Neuron (in vitro differentiated cells): ENCODE data around the gene RBM47.
"Not testable (repeated sequence)": the region's sequence is repeated elsewhere in the genome, so short reads cannot be mapped to it uniquely, and the experiment has no call there.

Experiments used
- H2AFZ ChIP-seq: one replicate; pipeline ENCODE4 v1.6.1; 2013; ENCODE audit warnings: low read depth, mild to moderate bottlenecking, inconsistent platforms, low read length, moderate library complexity
- H3K27me3 ChIP-seq: one replicate; pipeline ENCODE4 v1.6.1; 2013; ENCODE audit warnings: low read length; ENCODE audit not compliant: insufficient read depth
- H3K36me3 ChIP-seq: one replicate; pipeline ENCODE4 v1.6.1; 2013; ENCODE audit warnings: low read length; ENCODE audit not compliant: insufficient read depth
- H3K4me1 ChIP-seq: one replicate; pipeline ENCODE4 v1.6.1; 2013; ENCODE audit warnings: low read length; ENCODE audit not compliant: insufficient read depth
- H3K4me3 ChIP-seq: 2 replicates; pipeline ENCODE4 v1.5.1; 2013; ENCODE audit warnings: mild to moderate bottlenecking, low read length, moderate library complexity
- H3K9me3 ChIP-seq: one replicate; pipeline ENCODE4 v1.6.1; 2013; ENCODE audit warnings: low read length

The RBM47 gene

DNA sequence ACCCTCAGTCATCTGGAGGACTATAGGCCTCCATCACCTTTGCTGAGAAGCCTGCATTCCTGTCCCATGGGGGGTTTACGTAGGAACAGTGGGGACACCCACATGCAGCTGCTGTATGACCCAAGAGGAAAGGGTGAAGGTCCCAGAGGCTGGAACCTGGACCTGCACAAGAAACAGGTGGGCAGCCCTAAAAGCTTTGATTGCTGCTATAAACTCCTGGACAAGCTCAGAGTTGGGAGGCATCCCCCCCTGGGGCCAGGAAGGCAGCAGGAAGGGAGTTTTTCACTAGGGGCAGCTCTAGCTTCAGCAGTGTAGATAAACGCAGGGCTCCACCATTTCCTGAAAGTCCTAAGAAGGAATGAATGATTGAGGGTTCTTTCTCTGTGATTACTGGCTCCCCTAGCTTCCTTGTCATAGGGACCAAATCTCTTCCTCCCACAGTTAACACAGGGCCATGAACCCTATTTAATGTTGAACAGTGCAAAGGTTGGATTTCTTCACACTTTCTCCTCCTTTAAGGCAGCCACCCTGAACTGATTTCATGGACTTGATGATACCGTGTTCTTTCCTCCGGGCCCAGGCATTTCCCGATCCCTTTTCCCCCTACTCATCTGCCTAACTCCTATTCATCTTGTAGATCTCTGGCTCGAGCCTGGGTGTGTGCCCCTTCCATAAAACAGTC lies 210.3 kb downstream of the RBM47 start:
- no peaks in the 10 kb centered on the region for H3K27me3 ChIP-seq
- no peak overlapping the region for H2AFZ ChIP-seq
- H3K9me3 ChIP-seq, result no peaks in the 10 kb centered on the region
- no peak overlapping the region for H3K4me3 ChIP-seq
- H3K36me3 ChIP-seq, result no peaks in the 10 kb centered on the region
- H3K4me1 ChIP-seq, result no peaks in the 10 kb centered on the region

DNA sequence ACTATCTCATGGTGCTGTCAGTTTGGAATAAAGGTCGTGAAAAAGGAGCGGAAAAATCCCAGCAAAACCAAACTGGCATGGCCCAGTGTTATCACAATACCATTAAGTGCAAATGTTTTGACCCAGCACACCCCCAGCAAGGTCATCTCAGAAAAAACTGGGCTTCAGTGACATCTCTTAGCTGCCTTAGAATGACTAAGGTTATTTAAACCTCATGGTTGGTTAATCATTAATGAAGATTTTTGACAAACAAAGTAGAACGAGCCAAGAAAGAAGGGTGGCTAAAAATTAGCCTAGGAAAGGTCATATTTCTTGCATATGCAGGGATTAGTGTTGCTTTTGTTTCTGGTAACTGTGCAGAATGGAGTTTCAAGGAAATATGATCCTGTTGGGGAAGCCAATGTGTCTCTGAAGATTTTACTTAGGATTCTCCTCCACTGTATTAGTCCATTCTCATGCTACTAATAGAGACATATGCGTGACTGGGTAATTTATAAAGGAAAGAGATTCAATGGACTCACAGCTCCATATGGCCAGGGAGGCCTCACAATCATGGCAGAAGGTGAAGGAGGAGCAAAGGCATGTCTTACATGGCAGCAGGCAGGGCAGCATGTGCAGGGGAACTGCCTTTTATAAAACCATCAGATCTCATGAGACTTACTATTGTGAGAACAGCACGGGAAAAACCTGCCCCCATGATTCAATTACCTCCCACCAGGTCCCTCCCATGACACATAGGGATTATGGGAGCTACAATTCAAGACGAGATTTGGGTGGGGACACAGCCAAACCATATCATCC lies 211.0 kb downstream of the RBM47 start:
- H3K4me3 ChIP-seq, result no peak overlapping the region
- H3K4me1 ChIP-seq, result no peaks in the 10 kb centered on the region
- no peak overlapping the region for H2AFZ ChIP-seq
- no peaks in the 10 kb centered on the region for H3K9me3 ChIP-seq
- no peaks in the 10 kb centered on the region for H3K27me3 ChIP-seq
- no peaks in the 10 kb centered on the region for H3K36me3 ChIP-seq

DNA sequence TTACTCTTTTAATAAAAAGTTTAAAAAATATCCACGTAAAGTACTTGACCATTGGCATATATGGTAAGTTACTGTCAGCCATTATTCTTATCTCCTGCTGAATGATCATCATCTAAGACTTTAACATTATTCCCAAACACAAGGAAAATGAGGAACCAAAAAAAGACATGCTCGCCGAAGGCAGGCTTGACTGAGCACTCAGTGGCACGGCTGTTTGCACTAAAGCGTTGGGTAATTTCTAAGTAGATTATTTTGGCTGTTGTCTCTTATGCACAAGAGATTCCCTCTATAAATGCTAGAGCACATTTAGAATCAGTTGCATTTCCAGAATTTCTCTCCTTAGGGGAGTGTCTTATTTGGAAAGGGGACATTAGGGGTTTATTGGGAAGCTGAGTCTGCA lies 211.7 kb downstream of the RBM47 start:
- Histone ChIP-seq H3K36me3 (no peaks in the 10 kb centered on the region), H3K9me3 (no peaks in the 10 kb centered on the region)

DNA sequence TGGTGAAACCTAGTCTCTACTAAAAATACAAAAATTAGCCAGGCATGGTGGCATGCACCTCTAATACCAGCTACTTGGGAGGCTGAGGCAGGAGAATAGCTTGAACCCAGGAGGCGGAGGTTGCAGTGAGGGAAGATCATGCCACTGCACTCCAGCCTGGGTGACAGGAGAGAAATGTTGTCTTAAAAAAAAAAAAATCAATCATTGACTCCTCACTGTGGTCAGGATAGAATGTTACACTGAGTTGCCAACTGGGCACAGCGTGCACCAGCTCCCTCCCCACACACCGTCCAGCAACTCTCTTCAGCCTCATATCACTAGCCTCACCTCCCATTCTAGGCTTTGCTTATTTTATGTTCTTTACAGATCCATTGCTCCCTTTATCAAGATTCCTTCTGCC lies 215.0 kb downstream of the RBM47 start:
- H3K4me1 ChIP-seq, result no peaks in the 10 kb centered on the region
- H3K36me3 ChIP-seq, result no peaks in the 10 kb centered on the region
- no peaks in the 10 kb centered on the region for H3K27me3 ChIP-seq
- no peaks in the 10 kb centered on the region for H3K9me3 ChIP-seq
- H2AFZ ChIP-seq, result no peak overlapping the region
- no peak overlapping the region for H3K4me3 ChIP-seq

More for the DNA sequence above, 211.7 kb downstream of the RBM47 start:
- Histone ChIP-seq H3K4me1 (no peaks in the 10 kb centered on the region), H3K27me3 (no peaks in the 10 kb centered on the region), H3K4me3 (no peak overlapping the region), H2AFZ (no peak overlapping the region)

DNA sequence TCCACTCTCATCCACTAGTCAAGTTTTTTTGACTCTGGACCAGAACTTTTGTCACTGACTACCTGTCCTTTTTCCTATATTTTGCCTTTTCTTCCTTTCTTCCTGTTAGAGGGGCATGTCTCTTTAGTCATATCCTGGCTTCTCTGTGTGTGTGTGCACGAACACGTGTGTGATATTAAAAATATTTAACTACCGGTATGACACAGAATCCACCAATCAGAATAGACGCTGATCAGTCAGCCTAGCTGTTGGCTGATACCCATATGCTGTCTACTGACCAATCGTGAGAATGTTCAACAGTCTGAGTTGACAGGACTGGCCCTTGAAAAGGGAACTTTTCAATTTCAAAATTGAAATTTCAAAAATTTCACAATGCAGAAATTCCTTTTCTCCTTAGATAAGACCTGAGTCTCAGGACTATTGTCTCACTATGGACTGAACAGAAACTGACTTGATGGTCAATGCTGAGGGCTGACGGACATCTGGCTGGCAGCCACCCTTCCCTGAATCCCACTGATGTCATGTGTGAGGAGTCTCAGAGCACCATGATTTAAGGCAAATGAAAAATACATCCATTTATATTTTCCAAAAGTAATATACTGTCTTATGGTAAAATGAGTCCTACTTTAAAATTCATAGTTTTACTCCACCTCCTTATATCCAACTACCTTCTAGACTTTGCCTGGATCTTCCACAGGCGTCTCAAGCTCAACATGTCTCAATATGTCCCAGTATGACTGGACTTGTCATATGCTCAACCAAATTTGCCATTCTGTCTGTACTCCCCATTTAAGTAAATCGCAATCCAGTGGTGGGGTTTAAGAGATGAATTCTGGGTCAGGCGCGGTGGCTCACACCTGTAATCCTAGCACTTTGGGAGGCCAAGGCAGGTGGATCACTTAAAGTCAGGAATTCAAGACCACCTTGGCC lies 216.5 kb downstream of the RBM47 start:
- no peaks in the 10 kb centered on the region for H3K9me3 ChIP-seq
- H2AFZ ChIP-seq, result no peak overlapping the region
- no peaks in the 10 kb centered on the region for H3K27me3 ChIP-seq
- no peaks in the 10 kb centered on the region for H3K36me3 ChIP-seq
- H3K4me1 ChIP-seq, result no peaks in the 10 kb centered on the region
- no peak overlapping the region for H3K4me3 ChIP-seq

DNA sequence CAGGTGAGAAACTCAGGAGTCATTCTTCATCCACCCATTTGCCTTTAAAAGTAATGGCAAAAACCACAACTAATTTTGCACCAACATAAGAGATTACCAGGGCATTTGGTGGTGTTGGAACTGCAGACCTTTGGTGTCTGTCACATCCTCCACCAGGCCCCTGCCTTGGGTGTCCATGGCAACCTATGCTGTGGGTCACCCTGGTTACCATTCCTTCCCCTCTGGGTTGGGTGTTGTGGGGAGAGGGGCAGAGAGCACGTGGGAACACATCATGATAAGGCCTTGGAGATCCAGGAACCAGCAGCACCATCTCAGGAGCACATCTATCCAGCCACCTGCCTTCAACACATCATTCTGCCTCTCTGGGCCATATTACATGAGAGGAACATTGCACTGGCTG lies 217.3 kb downstream of the RBM47 start:
- no peaks in the 10 kb centered on the region for H3K4me1 ChIP-seq
- no peak overlapping the region for H2AFZ ChIP-seq
- H3K9me3 ChIP-seq, result no peaks in the 10 kb centered on the region
- no peak overlapping the region for H3K4me3 ChIP-seq
- H3K36me3 ChIP-seq, result no peaks in the 10 kb centered on the region
- H3K27me3 ChIP-seq, result no peaks in the 10 kb centered on the region

DNA sequence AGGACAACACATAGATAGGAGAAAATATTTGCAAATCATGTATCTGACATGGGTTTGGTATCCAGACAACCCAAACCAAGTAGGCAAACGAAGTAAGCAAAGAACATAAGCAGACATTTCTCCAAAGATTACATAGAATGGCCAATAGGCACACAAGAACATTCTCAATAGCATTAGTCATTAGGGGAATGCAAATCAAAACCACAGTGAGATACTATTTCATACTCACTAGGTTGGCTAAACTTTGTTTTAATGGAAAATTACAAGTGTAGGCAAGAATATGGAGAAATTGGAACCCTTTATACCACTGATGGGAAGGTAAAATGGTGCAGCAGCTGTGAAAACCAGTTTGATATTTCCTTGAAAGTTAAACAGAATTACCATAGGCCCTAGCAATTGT lies 219.8 kb downstream of the RBM47 start:
- Histone ChIP-seq H3K4me1 (no peaks in the 10 kb centered on the region), H2AFZ (no peak overlapping the region), H3K4me3 (no peak overlapping the region), H3K27me3 (no peaks in the 10 kb centered on the region), H3K36me3 (no peaks in the 10 kb centered on the region), H3K9me3 (no peaks in the 10 kb centered on the region)

DNA sequence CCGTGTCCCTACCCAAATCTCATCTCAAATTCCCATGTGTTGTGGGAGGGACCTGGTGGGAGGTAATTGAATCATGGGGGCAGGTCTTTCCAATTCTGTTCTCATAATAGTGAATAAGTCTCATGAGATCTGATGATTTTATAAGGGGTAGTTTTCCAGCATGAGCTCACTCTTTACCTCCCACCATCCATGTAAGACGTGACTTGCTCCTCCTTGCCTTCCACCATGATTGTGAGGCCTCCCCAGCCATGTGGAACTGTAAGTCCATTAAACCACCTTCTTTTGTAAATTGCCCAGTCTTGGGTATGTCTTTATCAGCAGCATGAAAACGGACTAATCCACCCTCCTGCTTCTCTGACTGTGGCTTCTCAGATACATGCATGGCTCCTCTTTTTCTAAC lies 222.2 kb downstream of the RBM47 start:
- H2AFZ ChIP-seq, H3K27me3 ChIP-seq, H3K9me3 ChIP-seq, H3K4me3 ChIP-seq, H3K36me3 ChIP-seq, H3K4me1 ChIP-seq: not testable (repeated sequence)

DNA sequence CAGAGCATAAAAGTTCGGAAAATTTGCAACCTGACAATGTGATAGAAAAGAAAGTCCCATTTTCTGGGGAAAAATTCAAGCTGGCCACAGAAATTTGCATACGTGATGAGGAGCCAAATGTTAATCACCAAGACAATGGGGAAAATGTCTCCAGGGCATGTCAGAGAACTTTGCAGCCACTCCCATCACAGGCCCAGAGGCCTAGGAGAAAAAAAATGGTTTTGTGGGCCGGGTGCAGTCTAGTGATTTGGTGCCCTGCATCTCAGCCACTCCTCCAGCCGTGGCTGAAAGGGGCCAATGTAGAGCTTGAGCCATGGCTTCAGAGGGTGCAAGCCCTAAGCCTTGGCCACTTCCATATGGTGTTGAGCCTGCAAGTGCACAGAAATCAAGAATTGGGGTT lies 223.3 kb downstream of the RBM47 start:
- no peaks in the 10 kb centered on the region for H3K36me3 ChIP-seq
- no peak overlapping the region for H2AFZ ChIP-seq
- no peaks in the 10 kb centered on the region for H3K4me1 ChIP-seq
- no peaks in the 10 kb centered on the region for H3K9me3 ChIP-seq
- H3K4me3 ChIP-seq, result no peak overlapping the region
- H3K27me3 ChIP-seq, result no peaks in the 10 kb centered on the region

DNA sequence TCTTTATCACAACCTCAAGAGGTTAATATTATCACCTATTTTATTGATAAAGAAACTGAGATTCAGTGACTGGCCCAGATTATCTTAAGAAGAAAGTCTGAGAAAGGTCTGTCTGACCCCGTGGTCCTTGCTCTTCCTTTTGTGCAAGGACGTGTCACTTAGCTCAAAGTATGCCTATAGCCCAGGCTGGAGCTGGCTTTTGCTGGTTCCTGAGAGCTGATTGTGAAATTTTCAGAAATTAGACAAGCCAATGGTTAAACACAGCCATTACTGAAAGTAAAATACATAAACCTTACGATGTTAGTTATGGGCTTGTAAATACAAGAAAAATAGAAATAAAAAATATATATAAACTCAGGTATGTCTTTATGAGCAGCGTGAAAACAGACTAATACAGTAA lies 224.5 kb downstream of the RBM47 start:
- Histone ChIP-seq H2AFZ (no peak overlapping the region), H3K4me3 (no peak overlapping the region), H3K9me3 (no peaks in the 10 kb centered on the region), H3K36me3 (no peaks in the 10 kb centered on the region), H3K27me3 (no peaks in the 10 kb centered on the region), H3K4me1 (no peaks in the 10 kb centered on the region)

DNA sequence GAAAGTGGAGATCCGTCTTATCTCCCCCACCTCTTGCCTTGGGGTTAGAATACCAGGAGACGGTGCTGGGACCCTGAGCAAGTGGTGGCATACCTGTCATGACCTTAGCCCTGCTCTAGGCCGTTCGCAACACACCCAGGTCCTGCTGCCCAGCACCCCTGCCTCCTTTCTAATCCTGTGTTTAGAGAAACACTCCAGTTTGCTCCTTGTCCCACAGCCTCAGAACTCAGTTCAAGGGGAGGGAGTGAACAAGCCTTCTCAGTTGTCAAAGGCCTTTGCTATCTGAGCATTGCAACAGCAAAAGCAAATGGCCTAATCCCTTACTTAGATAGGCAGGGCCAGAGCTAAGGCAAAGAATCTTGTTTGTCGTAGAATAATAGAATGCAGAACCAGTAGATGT lies 226.6 kb downstream of the RBM47 start:
- Histone ChIP-seq H3K27me3 (peaks cover 5% of the 10 kb centered on the region), H3K9me3 (no peaks in the 10 kb centered on the region), H3K4me1 (no peaks in the 10 kb centered on the region), H3K36me3 (no peaks in the 10 kb centered on the region), H3K4me3 (no peak overlapping the region), H2AFZ (no peak overlapping the region)

DNA sequence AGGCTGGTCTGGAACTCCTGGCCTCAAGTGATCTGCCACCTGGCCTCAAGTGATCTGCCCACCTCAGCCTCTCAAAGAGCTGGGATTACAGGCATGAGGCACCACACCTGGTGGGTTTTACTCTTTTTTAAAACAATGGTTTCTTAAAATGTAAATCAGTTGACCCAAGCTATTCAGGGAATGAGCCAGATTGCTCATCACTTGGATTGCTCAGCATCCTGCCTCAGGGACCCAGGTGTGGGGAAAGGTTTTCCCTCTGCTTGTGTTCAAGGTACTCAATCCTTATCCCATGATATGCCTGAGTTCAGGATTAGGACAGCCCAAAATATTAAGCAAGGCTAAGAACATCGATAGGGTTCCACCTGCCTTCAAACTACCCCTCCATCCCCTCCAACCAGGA lies 227.1 kb downstream of the RBM47 start:
- H3K27me3 ChIP-seq, result peaks cover 5% of the 10 kb centered on the region
- H3K9me3 ChIP-seq, result no peaks in the 10 kb centered on the region
- no peak overlapping the region for H2AFZ ChIP-seq
- no peaks in the 10 kb centered on the region for H3K4me1 ChIP-seq
- H3K4me3 ChIP-seq, result no peak overlapping the region
- H3K36me3 ChIP-seq, result no peaks in the 10 kb centered on the region

DNA sequence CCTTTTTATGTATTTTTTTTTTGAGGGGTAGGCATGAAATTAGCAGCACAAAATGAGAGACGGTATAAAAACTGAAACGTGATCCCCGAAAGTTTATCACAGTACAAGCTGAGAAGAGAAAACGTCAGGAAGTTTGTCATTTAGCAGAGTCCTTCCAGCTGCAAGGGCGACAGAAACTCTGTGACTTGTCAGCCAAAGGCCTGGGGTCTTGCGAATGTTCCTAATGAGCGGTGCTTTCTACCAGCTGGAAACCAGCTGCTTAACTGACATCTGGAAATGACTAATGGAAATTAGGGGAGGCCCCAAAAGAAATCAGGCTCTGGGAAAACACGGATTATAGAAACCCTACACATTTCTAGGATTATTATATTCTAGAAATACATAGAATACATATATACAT lies 228.0 kb downstream of the RBM47 start:
- Histone ChIP-seq H3K36me3 (no peaks in the 10 kb centered on the region), H3K9me3 (no peaks in the 10 kb centered on the region), H2AFZ (no peak overlapping the region), H3K27me3 (peaks cover 5% of the 10 kb centered on the region), H3K4me1 (no peaks in the 10 kb centered on the region), H3K4me3 (no peak overlapping the region)
